Peyer's patch (tissue), 4 donors: ENCODE measurements around the gene BICC1.

Experiments
- CTCF ChIP-seq, 6 experiments: fragments of 450-650 bp in 4 of 6; fragments of 200-600 bp in 2 of 6; sonication (generic) in 1 of 6; IDR thresholded peaks; one replicate each; pipeline ENCODE4 v1.5.1; 2017 to 2019; ENCODE audit warnings: antibody characterized with exemption in 6 of 6, mild to moderate bottlenecking in 3 of 6, moderate library complexity in 1 of 6
- POLR2A ChIP-seq, 2 donors: fragments of 450-650 bp; IDR thresholded peaks; one replicate each; pipeline ENCODE4 v1.5.1; 2017; ENCODE audit warnings: antibody characterized with exemption in 2 of 2, mild to moderate bottlenecking in 2 of 2, moderate library complexity in 2 of 2

GRCh38 chr10:58599927-58600553, 87.4 kb downstream of the BICC1 start:
- no peak for TF ChIP-seq CTCF (IDR thresholded peaks at IDR 0.05)
- TF ChIP-seq POLR2A (IDR thresholded peaks at IDR 0.05): no peak
